Left ventricle myocardium inferior (tissue), 1 donor: ENCODE measurements around the gene FNDC3B. TPM values are rescaled to one million over a fixed set of nuclear protein-coding genes. Genes with fewer than 3 reads are reported as not detected.

Source experiments
- DNase-seq: peaks from one replicate; pipeline ENCODE4 v3.0.0-alpha.2; 2020
- H3K27ac ChIP-seq: fragments of 200-600 bp; replicated peaks from 2 replicates; pipeline ENCODE4 v1.8.0; 2021
- H3K27me3 ChIP-seq: fragments of 200-600 bp; 2 replicates; pipeline ENCODE4 v1.8.0; 2021; ENCODE audit warnings: low read depth
- H3K36me3 ChIP-seq: fragments of 200-600 bp; 2 replicates; pipeline ENCODE4 v1.8.0; 2021
- H3K4me1 ChIP-seq: fragments of 200-600 bp; 2 replicates; pipeline ENCODE4 v1.8.0; 2021
- H3K4me3 ChIP-seq: fragments of 200-600 bp; 2 replicates; pipeline ENCODE4 v1.8.0; 2021; ENCODE audit warnings: mild to moderate bottlenecking, moderate library complexity
- H3K9me3 ChIP-seq: fragments of 200-600 bp; replicated peaks from 2 replicates; pipeline ENCODE4 v1.8.0; 2021
- intact Hi-C: fragments of 100-400 bp; cut with micrococcal nuclease; formaldehyde crosslinking; loops from one replicate; pipeline ENCODE4 v1.11.0; 2022
- total RNA-seq: library from RNA; stranded (reverse); fragmentation: NEBNext Ultra II Directional; extraction: Animal tissue kit (Norgen Biotek cat#: 25700); gene quantifications from one replicate; pipeline ENCODE4 v1.2.1, GENCODE V29; 2021
- TF ChIP-seq, protein P1 (sequence below): fragments of 200-600 bp; IDR thresholded peaks from 2 replicates; pipeline ENCODE4 v1.8.0; 2021; ENCODE audit warnings: antibody characterized with exemption, mild to moderate bottlenecking, borderline replicate concordance
- donor health status: DM: no; HTN: yes; CAD: no; lungs with severe emphysema.

FNDC3B gene
- total RNA-seq, 1 donor from 2014 or later, result 75.7 TPM

DNA sequence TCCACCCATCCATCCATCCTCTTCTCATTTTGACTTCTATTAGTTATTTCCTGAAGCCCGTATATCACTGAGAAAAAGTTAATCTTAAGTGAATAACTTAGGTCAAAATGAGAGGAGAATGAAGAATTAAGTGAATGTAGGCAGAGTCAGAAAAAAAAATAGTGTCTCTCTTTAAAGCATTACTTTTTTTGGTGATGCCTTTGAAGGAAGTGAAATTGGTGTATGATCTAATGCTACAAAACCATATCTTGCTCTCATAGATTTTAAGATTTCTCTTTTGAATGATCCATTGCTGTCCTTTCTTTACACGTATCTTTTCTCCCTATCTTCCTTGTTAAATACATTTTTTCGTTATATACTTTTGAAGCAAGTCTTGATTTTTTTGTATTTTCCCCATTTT, 23.4 kb downstream of the FNDC3B start:
- Histone ChIP-seq H3K4me1 (peaks cover 98% of the 10 kb centered on the region), H3K27ac (peak overlapping the region; percentile 11), H3K4me3 (no peak overlapping the region), H3K36me3 (no peaks in the 10 kb centered on the region), H3K9me3 (no peaks in the 10 kb centered on the region), H3K27me3 (no peaks in the 10 kb centered on the region)
- no peak for DNase-seq
- TF ChIP-seq, protein P1, sequence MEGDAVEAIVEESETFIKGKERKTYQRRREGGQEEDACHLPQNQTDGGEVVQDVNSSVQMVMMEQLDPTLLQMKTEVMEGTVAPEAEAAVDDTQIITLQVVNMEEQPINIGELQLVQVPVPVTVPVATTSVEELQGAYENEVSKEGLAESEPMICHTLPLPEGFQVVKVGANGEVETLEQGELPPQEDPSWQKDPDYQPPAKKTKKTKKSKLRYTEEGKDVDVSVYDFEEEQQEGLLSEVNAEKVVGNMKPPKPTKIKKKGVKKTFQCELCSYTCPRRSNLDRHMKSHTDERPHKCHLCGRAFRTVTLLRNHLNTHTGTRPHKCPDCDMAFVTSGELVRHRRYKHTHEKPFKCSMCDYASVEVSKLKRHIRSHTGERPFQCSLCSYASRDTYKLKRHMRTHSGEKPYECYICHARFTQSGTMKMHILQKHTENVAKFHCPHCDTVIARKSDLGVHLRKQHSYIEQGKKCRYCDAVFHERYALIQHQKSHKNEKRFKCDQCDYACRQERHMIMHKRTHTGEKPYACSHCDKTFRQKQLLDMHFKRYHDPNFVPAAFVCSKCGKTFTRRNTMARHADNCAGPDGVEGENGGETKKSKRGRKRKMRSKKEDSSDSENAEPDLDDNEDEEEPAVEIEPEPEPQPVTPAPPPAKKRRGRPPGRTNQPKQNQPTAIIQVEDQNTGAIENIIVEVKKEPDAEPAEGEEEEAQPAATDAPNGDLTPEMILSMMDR, result no peak
- intact Hi-C loops, result no loop called here

DNA sequence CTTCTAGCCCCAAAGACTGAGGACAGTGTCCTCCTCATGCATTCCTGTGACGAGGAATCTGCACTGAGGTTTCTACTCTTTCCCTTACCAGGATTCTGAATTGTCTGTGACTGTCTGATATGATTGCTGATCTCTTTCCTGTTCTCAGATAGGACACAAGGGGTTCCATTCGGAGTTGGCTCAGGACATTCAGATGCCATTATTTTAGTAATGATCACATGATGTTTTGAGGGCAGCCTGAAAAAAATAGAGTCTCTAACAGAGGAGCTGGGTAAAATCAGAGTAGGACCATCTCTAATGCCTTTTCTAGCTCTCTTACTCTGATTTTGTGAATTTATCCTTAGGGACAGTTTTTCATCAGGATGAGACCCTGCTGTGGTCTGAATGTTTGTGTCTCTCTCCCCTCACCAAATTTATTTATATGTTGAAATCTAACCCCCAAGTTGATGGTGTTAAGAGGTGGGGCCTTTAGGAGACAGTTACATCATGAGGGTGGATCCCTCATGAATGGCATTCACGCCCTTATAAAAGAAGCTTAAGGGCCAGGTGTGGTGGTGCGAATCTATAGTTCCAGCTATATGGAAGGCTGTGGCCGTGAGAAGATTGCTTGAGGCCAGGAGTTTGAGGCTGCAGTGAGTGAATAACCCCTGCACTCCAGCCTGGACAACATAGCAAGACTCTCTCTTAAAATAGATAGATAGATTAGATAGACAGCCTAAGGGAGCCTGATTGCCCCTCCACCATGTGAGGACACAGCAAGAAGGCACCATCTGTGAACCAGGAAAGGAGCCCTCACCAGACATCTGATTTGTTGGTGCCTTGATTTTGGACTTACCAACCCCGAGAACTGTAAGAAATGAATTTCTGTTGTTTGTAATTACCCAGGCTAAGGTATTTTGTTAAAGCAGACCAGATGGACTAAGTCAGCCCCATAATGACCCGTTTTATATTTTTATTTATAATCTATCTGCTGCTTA, 24.4 kb downstream of the FNDC3B start:
- Histone ChIP-seq H3K4me3 (no peak overlapping the region), H3K27me3 (no peaks in the 10 kb centered on the region), H3K36me3 (no peaks in the 10 kb centered on the region), H3K27ac (peak overlapping the region; percentile 11), H3K9me3 (no peaks in the 10 kb centered on the region), H3K4me1 (peaks cover 98% of the 10 kb centered on the region)
- DNase-seq, result no peak
- intact Hi-C loops, result no loop called here
- TF ChIP-seq, protein P1, result no peak

DNA sequence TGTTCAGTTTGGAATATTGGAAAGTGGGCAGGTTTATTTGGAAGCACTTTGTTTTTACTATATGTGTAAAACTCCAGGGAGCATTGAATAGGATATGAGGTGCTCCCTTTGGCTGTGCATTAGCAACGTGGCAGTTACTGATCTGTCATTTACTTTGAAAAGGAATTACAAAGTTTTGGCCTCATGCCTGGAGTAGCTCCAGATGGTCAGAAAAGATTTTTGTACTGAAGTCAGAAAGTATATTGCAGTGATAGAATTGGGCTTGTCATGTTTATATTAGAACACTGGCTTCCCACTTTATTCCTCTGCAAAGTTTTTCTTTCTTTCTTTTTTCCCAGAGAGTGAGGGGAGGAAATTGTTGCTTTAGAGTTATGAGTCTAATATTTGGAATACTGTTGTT, 26.1 kb downstream of the FNDC3B start:
- peak overlapping the region; percentile 32 for H3K27ac ChIP-seq
- TF ChIP-seq, protein P1, result no peak
- no peaks in the 10 kb centered on the region for H3K36me3 ChIP-seq
- intact Hi-C loops, result no loop called here
- H3K9me3 ChIP-seq, result no peaks in the 10 kb centered on the region
- no peaks in the 10 kb centered on the region for H3K27me3 ChIP-seq
- H3K4me3 ChIP-seq, result no peak overlapping the region
- DNase-seq, result no peak
- H3K4me1 ChIP-seq, result peaks cover 98% of the 10 kb centered on the region

DNA sequence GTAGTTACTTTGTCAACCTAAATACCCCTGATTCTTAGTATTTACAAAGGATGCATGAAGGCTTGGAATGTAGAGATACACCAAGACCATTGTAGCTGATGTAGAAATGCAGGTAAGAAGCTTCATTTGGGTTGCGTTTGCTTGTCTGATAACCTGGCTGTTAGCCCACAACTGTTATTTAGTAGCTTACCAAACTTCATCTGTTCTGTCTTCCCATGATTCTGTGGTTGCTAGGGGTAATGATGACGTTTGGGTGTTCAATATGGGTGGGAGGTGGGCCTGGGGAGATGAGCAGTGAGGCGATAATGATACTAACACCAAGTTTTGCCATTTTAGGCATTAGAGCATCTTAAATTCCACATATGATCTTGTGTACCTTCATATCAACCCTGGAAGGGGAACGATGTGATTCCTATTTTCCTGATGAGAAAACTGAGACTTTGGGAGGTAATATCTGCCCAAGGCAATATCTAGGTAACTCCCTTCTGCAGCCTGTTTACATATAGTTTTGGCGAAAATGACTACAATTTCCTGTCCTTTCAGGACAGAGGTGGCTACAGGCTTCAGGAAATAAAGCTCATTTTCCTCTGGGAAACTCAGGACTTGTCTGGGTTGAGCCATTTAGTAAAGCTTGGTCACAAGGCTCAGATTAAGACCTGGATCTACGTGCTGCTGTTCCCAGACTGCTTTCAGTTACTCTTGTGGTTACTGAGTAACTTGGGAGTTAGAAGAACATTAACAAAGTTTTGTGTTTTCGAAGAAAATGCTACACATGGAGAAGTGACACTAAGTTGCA, 26.8 kb downstream of the FNDC3B start:
- Histone ChIP-seq H3K4me1 (peaks cover 99% of the 10 kb centered on the region), H3K27me3 (no peaks in the 10 kb centered on the region), H3K27ac (peak overlapping the region; percentile 32), H3K4me3 (no peak overlapping the region), H3K9me3 (no peaks in the 10 kb centered on the region), H3K36me3 (no peaks in the 10 kb centered on the region)
- DNase-seq, result no peak
- intact Hi-C loops, result no loop called here
- TF ChIP-seq, protein P1, result no peak

DNA sequence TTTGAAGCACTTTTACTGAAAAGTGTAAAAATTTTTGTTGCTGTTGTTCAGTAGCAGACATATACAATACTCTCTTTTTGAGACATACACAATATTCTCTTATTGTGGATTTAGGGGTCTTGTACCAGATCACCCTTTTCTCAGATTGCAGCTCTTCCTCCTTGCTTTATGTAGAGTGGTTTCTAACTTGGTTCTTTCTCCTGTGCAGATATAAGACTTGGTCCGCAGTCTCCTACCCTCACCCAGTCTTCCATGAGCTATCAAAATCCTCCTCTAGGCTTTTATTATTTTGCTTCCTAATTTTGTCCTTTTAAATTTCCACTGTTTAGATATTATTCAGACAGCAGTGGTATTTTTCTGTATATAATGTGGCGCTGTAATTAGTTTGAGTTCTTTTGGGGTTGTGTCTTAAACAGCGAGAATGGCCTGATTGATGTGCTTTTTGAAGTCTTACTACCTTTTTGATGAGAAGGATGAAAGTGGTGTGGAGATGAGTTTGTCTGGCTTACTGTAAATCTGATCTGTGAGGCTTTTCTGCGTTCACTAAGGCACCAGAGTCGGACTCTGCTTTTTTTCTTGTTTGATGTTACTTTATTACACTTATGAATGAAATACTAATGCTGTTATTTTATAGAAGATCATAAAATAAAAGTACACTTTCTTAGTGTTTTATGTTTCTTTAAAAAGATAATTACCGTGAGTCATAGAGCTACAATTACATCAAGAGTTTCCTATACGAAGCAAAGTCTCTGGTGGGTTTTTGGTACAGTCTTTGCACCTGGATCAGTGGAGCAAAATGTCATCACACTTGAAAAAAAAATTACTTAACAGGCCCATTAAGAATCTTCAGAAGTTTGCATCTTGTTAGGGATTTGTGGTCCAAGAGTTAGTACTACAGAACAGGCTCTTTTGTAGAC, 27.8 kb downstream of the FNDC3B start:
- intact Hi-C loops, result no loop called here
- DNase-seq, result no peak
- Histone ChIP-seq H3K27me3 (no peaks in the 10 kb centered on the region), H3K36me3 (no peaks in the 10 kb centered on the region), H3K4me3 (no peak overlapping the region), H3K9me3 (no peaks in the 10 kb centered on the region), H3K4me1 (peaks cover 97% of the 10 kb centered on the region), H3K27ac (peak overlapping the region; percentile 32)
- TF ChIP-seq, protein P1, result no peak
